Measurements from ENCODE around the gene IGFALS. TPM values are rescaled to one million over a fixed set of nuclear protein-coding genes. Genes with fewer than 3 reads are reported as not detected.
A peak's percentile ranks its signal among the peaks of the same experiment; 100 is the strongest.

IGFALS gene
- total RNA-seq, 4 donors from 2014 or later = not detected

GRCh38 chr16:1780677-1781072 lies 12.8 kb downstream of the IGFALS start:
- no peak for DNase-seq
- H3K27ac ChIP-seq = peak overlapping the region in 2 of 4 donors; percentile 93 to 97
- no peak for TF ChIP-seq POLR2A (IDR thresholded peaks at IDR 0.05)
- no peak for TF ChIP-seq CTCF (IDR thresholded peaks at IDR 0.05)
- no peaks in the 10 kb centered on the region for H3K9me3 ChIP-seq
- WGBS, 2 donors = 70 to 77% methylated on average over 5 to 6 of the region's 6 CpGs
- peaks cover 24 to 79% (median 33%) of the 10 kb centered on the region in 3 donors for H3K4me1 ChIP-seq
- H3K4me3 ChIP-seq = peak overlapping the region in 2 of 4 donors; percentile 91 to 96
- H3K36me3 ChIP-seq = peaks cover 6 to 64% (median 28%) of the 10 kb centered on the region in 3 donors
- H3K27me3 ChIP-seq = no peaks in the 10 kb centered on the region
- intact Hi-C loops (cut with DNase I) = no loop called here

GRCh38 chr16:1779741-1780676 lies 13.5 kb downstream of the IGFALS start:
- Histone ChIP-seq H3K4me1 (peaks cover 24 to 77% (median 30%) of the 10 kb centered on the region in 3 donors), H3K4me3 (peak overlapping the region in 1 of 4 donors; percentile 96), H3K27ac (peak overlapping the region; percentile 19 to 97 (median 48)), H3K27me3 (no peaks in the 10 kb centered on the region), H3K36me3 (peaks cover 6 to 64% (median 28%) of the 10 kb centered on the region in 3 donors), H3K9me3 (no peaks in the 10 kb centered on the region)
- WGBS, 2 donors = 74 to 91% methylated on average over 2 to 14 of the region's 27 CpGs
- TF ChIP-seq POLR2A (IDR thresholded peaks at IDR 0.05) (no peak), CTCF (IDR thresholded peaks at IDR 0.05) (no peak)
- intact Hi-C loops (cut with DNase I) = no loop called here
- DNase-seq = no peak

GRCh38 chr16:1779234-1779701 lies 14.2 kb downstream of the IGFALS start:
- no peak for DNase-seq
- WGBS, 2 donors = 33 to 40% methylated on average over 1 of the region's 8 CpGs
- intact Hi-C loops (cut with DNase I) = no loop called here
- H3K4me1 ChIP-seq = peaks cover 26 to 77% (median 30%) of the 10 kb centered on the region in 3 donors
- TF ChIP-seq POLR2A (IDR thresholded peaks at IDR 0.05) = no peak
- TF ChIP-seq CTCF (IDR thresholded peaks at IDR 0.05) = no peak
- no peaks in the 10 kb centered on the region for H3K9me3 ChIP-seq
- H3K36me3 ChIP-seq = peaks cover 6 to 67% (median 28%) of the 10 kb centered on the region in 3 donors
- H3K4me3 ChIP-seq = no peak overlapping the region
- H3K27ac ChIP-seq = peak overlapping the region in 3 of 4 donors; percentile 39 to 97 (median 57)
- no peaks in the 10 kb centered on the region for H3K27me3 ChIP-seq

- H3K9me3 ChIP-seq = no peaks in the 10 kb centered on the region
- 65 to 68% methylated on average over 2 to 4 of the region's 34 CpGs for WGBS, 2 donors
- H3K4me3 ChIP-seq = no peak overlapping the region
- no peaks in the 10 kb centered on the region for H3K27me3 ChIP-seq
- peaks cover 27 to 77% (median 28%) of the 10 kb centered on the region in 3 donors for H3K4me1 ChIP-seq
- no peak for DNase-seq
- TF ChIP-seq POLR2A (IDR thresholded peaks at IDR 0.05) (no peak), CTCF (IDR thresholded peaks at IDR 0.05) (no peak)
- H3K27ac ChIP-seq = peak overlapping the region in 3 of 4 donors; percentile 31 to 97 (median 57)
- peaks cover 6 to 67% (median 28%) of the 10 kb centered on the region in 3 donors for H3K36me3 ChIP-seq
- intact Hi-C loops (cut with DNase I) = no loop called here
Observed at GRCh38 chr16:1778200-1779179, 15.0 kb downstream of the IGFALS start.

Data from esophagus squamous epithelium (tissue), 5 donors.